Uterus (tissue), 2 donors: Measurements from ENCODE around the gene C1orf94.

Experiments used
- CTCF ChIP-seq, 4 experiments: fragments of 200-600 bp in 2 of 4; fragments of 450-650 bp in 2 of 4; sonication (generic) in 2 of 4; IDR thresholded peaks; one replicate each; pipeline ENCODE4 v1.5.1; 2016 to 2019; ENCODE audit warnings: antibody characterized with exemption in 4 of 4, mild to moderate bottlenecking in 2 of 4, moderate library complexity in 1 of 4
- POLR2A ChIP-seq, 2 donors: fragments of 450-650 bp; IDR thresholded peaks; one replicate each; pipeline ENCODE4 v1.6.1; 2016; ENCODE audit warnings: antibody characterized with exemption in 2 of 2, mild to moderate bottlenecking in 1 of 2, moderate library complexity in 1 of 2

DNA sequence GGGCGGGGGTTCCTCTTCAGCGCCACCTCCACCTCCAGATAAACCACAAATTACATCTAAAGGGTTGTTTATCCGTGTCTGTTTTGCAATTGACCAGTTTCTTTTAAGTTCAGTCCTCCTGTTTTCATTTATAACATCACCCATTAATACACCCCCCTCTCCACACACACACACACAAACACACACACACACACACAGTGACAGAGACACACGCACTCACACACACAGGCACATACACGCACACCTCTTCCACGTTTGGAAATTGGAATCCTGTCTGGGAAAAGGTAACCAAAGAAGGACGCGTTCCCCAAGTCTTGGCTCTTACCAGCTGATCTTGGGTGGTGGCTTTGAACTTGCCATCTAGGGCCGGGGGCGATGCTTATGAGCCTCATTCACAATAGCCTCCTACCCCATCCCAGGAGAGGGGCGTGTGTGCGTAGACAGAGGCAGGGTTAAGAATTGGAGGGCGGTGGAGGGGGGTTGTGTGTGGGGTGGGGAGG lies 11.2 kb upstream of the C1orf94 start:
- TF ChIP-seq POLR2A (IDR thresholded peaks at IDR 0.05): no peak
- TF ChIP-seq CTCF (IDR thresholded peaks at IDR 0.05): no peak
